HG02885 (cell line): ENCODE results near the gene ASPG.
"Not testable (repeated sequence)": the region's sequence is repeated elsewhere in the genome, so short reads cannot be mapped to it uniquely, and the experiment has no call there.

Source experiments
- ATAC-seq: cut with Tn5 transposase; IDR thresholded peaks from one replicate; pipeline ENCODE4 v1.9.1; 2021; ENCODE audit warnings: mild to moderate bottlenecking; ENCODE audit not compliant: unreplicated experiment, poor library complexity

The ASPG gene

DNA sequence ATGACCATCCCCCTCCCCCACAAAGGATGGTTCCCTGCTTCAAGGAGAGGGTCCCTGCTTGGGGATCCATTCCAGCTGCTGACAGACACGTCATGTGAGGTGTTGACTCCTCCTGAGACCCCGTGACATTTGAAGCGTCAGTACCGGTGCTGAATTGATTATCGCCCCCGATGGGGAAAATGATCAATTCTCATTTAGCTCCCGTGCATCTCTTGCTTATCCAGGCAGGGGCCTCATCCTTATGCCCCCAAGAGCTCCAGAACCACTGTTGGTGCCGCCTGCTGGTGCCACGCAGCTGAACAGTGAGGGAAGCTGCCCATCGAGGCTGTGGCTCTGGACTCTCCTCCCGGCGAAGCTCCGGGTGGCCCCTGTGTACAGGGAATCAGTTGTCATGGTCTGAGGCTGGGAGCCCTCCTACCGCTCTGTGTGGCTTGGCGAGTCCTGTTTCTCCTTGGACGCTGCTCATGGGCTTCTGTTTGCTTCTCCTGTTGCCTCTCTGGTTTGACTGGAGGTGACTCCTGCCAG lies 57.5 kb downstream of the ASPG start:
- no peak for ATAC-seq

DNA sequence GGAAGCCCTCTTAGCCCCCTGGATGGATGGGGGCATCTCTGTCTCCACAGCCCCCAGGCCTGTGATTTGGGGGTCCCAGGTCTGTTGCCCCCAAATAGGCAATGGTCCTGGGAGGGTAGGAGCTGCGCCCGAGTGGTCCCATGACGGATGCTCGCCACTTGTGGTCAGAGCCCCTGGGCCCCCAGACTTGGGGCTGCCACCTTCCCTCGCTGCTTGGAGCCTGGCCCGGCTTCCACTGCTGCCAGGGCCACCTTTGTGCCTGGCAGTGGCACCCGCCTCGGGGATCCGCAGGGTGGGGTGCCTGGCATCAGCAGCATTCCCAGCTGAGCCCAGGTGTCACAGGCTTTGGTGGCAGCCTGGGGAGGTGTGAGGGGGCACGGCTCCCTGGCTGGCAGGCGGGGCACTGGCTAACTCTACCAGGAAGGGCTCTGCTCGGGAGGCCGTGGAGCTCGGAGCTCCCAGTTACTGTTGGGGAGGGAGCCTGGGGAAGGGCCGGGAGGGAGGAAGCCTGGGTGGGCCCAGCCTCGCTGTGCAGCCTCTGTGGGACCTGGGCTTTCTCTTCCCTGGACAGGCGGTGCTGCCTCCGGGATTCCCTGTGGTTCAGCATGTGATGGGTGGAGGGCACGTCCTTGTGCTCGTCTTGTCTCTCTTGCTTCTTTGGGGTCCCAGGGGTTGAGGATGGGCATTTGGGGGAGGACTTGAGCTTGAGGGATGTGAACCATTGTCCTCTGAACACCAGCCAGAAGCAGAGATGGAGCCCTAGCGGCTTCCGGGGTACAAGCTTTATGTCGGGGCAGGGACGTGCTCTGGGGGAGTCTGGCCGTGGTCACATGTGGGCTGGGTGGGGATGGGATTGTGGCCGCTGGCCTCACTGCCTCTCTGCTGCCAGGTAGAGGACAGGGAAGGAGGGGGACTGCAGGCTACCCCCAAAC lies 58.3 kb downstream of the ASPG start:
- ATAC-seq, result no peak

DNA sequence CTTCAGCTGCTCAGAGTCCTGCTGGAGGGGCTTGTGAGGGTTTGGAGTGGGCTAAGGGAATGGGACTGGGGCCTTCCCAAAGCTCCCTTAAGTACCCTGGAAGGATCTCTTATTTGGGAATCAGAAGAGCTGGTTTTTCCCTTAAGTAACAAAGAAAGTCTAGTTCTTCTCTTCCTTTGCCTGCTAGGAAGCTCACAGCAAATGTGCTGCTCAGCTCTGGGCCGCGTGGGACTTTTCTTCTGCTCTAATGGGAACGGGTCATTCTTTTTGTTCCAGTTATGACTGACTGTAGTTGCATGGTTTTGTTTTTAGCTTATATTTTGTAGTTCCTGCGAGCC lies 58.9 kb downstream of the ASPG start:
- ATAC-seq, result no peak

DNA sequence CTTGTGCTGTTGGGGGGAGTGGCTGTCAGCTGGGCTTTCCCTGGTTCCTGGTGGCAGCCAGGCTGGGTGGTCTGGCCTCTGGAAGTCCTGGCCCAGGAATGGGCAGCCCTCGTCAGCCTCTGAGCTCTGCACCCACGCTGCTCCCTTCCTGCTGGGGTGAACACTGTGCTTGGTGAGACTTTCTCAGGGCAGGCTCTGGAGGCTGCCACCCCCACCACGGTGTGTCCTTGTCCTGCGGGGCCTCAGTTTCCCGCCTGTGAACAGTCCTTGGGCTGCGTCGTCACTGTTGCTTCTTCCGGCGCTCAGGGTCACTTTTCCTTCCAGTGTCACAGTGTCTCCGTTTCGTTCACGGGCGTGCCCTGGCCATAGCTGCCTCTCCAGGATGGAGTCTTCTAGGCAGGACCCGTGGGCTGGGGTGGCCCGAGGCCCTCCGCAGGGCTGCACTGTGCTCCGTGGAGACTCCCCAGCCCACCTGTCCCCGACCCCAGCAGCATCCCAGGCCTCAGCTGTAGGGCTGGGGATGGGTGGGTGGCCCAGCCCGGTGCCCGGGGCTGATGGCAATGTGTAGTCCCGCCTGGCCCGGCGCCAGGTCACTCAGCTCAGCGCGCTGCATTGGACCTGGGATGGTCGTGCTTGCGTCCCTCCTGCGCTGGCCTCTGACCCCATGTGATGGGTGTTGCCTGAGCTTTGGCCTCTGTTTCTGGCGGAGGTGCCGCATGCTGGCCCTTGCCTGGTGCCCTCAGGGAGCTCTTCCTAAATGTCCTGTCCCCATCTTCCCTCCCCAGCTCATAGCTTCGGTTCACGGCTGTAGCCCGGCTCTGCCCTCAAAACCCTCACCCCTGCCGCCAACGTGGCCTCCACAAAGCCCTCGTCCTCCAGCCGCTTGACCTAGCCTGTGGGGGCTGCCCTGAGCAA lies 59.7 kb downstream of the ASPG start:
- ATAC-seq, result no peak

DNA sequence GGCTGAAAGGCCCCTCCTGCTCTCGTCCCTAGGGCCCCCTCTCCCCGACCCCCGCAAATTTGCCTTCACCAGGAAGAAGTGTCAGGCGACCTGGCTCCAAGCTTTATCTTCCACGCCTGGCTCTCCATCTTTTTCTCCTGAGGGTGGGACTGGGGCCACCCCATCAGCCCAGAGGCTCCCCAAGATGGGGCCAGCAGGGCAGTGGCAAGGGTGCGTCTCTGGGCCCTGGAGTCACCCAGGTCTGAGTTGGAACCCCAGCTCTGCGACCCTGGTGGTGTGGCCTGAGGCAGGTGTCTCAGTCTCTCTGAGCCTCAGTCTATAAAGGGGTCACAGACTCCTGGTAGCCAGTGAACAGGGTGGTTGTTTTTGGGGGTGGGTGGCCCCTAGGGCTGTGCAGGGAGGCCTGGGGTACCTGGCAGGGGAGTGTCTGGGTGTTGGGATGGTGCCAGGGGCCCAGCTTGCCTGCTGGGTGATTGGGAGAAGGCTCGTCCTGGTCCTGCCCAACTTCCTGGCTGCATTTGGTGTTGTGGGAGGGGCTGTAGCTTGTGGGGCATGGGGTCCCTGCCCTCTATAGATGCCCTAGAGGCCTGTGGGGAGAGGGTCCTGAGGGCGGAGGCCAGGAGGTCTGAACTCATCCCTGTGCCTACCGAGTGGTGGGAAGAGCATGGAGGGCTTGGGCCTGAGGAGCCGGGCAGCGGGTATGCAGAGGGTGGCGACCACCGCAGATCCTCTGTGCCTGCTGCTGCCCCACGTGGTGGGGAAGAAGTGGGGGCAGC lies 60.5 kb downstream of the ASPG start:
- no peak for ATAC-seq

DNA sequence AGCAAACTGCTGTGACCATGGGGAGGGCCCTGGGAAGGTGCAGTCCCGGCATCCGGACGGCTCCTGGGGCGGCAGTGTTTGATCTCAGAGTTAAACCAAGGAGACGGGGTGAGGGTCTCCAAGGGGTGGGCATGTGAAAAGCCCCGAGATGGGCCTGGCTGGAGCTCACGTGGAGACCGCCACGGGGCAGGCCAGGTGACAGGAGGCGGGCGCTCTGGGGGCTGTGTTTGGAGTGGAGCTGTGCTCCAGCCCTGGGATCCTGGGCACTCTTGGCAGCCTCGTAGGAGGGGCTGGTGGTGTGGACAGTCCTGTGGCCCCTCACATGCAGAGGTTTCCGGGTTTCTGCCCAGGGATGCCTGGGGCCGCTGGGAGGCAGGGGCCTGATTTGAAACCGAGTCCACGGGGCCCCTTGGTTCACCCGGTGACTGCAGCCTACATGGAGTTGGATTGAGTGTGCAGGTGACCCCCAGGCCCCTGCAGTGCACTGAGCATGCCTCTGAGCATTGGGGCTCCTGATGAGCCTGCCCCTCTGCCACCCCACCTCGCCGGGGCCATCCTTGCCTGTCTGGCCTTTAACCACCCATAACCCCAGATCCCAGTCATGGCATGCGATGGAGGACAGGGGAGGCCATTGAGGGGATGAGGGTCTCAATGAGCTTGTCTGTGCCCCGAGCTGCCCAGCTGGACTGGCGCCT lies 61.3 kb downstream of the ASPG start:
- no peak for ATAC-seq

DNA sequence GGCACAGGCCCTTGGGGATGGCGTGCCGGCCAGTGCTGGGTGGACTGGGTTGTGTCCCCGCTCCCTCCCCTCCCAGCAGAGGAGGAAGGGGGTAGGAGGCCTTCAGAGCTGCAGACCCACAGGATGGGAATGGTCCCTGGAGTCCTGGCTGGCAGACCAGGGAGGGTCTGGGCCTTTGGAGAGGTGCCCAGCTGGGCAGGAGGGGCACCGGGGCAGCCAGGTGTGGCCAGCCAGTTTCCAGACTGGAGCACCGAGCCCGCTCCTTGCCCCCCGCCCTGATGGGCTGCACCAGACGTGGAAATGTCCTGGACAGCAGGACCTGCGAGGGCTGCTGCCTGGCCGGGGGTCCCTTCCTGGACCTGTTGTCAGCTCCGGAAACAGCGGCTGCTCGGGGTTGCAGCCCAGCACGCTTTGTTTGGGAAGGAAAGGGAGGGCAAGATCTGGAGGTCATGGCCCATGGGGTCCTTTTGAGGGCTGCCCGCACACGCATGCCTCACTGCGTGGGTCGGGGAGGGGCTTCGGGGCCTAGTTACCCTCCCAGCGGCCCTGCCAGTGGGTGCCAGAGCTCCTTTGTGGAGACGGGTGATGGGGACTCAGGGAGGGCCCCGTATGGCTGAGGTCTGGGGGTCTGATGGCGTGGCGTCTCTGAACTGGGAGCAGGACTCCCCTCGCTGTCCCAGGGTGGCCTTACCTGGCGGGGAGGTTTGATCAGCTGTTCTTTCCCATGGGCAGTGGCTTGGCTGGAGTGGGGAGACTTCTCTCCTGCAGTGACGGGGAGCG lies 62.0 kb downstream of the ASPG start:
- no peak for ATAC-seq

DNA sequence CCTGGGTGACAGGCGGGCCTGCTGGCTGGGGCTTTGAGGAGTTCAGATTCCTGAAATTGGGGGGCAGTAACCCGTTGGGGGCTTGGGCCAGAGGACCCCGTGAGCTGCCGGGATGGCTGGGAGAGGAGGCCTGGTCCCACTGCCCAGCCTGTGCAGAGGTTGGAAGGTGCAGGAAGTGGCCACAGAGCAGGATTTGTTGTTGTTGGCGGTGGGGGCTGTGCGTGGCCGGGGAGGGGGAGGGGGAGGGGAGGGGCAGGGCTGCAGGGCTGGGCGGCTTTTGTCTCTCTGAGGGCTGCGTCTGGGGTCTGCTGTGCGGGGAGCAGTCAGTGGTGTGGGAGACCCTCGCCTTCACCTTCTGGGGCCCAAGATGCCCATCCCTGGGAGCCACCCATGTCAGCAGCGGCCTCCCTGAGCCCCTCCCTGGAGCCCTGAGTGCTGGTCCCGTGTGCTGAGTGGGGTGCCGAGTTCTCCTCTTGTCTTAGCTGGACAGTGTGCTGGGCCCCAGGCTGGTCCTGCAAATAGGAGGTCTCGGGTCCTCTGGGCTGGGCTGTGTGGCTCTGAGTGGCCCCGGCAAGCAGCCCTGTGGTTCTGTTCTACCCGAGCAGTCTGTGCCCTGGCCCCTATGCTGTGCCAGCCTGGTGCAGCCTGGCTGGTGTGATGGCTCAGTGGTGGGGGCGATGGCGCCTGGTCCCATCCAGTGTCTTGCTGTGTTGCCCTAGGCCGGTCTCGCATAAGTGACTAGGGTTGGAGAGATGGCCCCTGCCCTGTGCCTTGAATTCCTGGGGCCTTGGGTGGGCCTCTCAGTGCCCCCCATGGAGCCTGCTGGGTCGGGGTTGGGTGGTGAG lies 63.2 kb downstream of the ASPG start:
- no peak for ATAC-seq

DNA sequence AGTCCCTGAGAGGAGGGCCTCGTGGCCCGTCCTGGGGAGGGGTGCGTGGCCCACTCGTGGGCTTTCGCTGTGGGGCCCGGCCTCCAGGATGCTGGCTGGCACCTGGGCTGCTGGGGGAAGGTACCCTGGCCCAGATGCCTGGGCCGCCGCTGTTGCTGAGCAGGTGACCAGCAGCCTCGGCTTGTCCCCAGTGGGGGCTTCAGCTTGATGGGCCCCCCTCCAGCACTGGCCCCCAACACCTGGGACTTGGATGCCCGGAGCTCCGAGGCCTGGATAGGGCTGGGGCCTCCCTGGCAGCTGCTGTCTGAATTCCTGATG lies 63.7 kb downstream of the ASPG start:
- ATAC-seq, result no peak

DNA sequence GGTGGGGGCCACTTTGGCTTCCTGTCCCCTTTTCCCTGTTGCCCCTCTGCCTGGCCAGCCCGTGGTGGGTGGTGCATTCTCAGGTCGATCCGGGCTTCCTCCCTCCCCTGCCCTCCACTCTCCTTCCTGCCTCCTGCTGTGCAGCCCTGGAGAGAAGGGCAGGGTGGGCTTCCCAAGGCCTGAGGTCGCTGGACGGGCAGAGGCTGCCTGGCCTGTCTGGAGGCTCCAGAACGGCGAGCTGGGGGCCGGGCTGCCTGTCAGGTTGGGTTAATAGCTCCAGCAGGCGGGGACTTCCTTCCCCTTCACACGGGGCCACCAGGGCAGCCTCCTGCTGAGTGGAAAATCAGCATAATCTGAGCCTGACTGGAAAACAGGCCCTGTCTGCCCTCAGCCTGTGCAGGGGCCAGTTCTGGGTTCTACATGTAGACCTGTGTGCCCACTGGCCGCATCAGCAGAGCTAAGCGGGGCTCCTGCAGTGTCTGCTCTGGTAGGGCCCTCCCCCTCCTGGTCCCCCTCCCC lies 64.2 kb downstream of the ASPG start:
- no peak for ATAC-seq

DNA sequence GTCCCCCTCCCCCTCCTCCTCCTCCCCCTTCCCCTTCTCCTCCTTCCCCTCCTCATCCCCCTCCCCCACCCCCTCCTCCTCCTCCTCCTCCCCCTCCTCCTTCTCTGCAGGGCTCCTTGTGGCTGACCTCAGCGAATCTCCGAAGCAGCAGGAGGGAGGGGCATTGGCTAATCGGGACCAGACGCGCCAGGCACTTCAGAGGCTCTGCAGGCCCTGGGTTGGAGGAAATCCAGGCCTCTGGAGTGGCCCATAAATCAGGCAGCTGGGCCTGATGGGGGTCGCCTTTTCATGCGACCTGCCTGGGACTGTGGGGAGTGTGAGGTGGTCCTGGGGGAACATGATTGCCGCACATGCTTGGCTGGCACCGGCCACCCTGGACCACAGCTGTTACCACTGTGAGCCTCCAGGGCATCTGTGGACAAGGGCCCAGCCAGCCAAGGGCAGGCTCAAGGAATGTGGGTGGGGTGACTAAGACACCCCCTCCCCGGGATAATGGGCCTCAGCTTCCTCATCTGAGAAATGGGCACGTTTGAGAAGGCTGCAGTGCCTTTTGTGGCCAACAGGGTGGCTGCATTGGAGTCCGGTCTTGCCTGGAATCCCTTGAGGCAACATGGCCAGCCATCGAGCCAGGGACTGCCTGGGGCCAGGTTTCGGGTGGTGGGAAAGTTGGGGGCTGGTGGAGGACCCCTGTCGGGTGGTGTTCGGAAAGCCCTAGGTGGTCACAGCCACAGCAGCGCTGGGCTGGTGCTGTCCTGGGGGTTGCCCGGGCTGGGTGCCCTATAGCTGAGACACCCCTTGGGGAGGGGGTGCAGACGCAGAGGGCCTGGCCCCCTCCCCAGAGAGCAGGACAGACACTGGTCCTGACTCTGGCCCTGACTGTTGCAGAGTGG lies 64.9 kb downstream of the ASPG start:
- no peak for ATAC-seq

DNA sequence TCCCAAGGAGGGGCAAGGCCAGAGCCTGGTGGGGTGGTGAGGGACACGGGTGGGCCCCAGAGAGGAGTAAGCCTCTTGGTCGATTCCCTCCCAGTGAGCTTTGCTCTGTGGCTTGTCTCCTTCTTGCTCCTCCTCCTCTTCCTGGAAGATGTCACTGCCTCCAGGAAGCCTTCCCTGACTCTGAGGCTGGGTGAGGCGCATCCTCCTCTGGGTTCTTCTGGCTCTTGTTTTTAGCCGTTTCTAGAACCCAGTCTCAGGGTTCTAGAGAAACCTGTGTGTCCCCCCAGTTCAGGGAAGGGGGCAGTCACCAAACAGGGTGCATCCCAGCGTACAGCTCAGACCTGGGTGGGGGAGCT lies 65.5 kb downstream of the ASPG start:
- no peak for ATAC-seq

DNA sequence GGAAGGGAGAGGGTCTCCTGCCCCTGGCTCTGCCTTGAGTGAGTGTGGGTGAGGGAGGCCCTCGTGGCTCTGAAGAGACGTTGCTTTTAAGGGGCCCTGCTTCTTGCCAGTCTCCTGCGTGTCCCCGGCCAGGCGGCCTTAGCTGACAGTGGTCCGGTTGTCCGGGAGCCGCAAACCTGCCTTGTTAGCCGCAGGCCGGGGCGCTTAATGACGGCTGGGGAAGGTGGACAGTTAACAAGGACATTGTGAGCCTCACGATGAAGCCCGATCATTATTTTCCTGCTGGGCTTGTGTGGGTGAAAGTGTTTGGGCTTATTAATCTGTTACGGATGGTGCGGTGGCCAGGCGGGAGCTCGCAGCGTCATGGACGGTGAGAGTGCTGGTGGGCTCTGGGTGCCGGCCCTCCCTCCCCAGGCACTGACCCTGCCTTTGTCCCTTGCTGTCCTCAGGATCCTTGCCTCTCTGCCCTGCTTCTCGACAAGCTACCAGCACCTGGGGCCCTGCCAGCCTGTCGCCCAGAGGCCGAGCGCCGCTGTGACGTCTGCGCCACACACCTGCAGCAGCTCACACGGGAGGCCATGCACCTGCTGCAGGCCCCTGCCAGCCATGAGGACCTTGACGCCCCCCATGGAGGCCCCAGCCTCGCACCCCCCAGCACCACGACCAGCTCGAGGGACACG lies 66.2 kb downstream of the ASPG start:
- no peak for ATAC-seq

DNA sequence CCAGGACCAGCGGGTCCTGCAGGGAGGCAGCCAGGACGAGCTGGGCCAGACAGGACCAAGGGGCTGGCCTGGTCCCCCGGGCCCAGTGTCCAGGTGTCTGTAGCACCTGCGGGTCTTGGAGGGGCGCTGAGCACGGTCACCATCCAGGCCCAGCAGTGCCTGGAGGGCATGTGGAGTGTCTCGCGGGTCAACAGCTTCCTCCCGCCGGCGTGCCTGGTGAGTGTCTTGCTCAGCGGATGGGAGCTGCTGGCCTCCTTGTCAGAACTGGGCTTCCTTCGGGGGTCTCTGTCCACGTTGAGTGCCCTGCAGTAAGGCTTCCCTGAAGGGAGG lies 66.7 kb downstream of the ASPG start:
- no peak for ATAC-seq

DNA sequence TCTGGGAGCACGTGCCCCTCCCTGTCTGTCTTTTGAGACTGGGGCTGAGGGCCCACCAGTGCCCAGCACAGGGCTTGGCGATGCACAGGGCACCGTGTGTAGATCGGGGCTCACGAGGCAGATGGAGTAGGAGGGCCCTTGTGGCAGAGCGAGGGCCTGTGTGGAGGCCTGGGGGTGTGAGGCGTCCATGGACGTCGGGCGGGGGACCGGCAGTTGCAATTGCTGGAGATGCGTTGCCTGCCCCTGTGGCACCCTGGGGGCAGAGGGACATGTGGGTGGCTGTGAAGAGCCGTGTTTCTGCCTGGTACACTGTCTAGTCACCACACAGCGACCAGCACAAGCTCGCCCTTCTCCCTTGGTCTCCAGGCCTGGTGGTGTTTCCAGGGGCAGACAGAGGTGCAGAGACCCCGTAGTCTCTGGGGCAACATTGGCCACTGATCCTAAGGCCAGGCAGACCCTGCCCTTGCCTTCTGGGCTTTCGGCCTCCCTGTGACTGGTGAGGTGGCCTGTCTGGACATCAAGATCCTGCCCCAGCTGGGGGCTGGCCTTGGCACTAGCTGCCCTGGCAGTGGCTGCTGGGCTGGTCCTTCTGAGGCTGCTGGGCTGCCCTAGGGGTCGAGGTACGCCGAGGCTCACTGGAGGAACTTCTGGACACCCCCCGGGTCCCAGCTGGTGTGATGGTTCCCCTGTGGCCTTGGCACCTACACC lies 67.3 kb downstream of the ASPG start:
- no peak for ATAC-seq

DNA sequence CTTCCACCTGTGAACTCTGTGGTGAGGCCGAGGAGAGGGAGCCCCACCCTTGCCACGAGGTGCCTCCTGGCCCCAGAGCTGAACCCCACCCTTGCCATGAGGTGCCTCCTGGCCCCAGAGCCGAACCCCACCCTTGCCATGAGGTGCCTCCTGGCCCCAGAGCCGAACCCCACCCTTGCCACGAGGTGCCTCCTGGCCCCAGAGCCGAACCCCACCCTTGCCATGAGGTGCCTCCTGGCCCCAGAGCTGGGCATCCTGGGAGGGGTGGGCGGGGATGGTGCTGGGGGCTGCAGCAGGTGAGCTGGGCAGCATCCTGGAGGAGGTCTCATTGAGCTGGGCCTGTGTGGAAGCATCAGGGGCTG lies 67.9 kb downstream of the ASPG start:
- ATAC-seq, result not testable (repeated sequence)
